DMS 273 (cell line): ENCODE data around the gene PGBD5.
A peak's percentile ranks its signal among the peaks of the same experiment; 100 is the strongest.
"Not testable (repeated sequence)": the region's sequence is repeated elsewhere in the genome, so short reads cannot be mapped to it uniquely, and the experiment has no call there.

Source experiments
- DNase-seq: peaks from one replicate; lab custom pipeline; 2025; ENCODE audit not compliant: unreplicated experiment; lab: John Stamatoyannopoulos, UW

The PGBD5 gene

GRCh38 chr1:230425252-230426091 lies 660 bp downstream of the PGBD5 start:
- peak; percentile 70 for DNase-seq

- peak; percentile 49 for DNase-seq
Measured at GRCh38 chr1:230424391-230425251, 1.5 kb downstream of the PGBD5 start.

GRCh38 chr1:230423951-230424350 lies 2.2 kb downstream of the PGBD5 start:
- peak; percentile 49 for DNase-seq

GRCh38 chr1:230423261-230423660 lies 2.9 kb downstream of the PGBD5 start:
- DNase-seq = peak; percentile 21

GRCh38 chr1:230422221-230422981 lies 3.7 kb downstream of the PGBD5 start:
- DNase-seq = peak; percentile 52

DNA sequence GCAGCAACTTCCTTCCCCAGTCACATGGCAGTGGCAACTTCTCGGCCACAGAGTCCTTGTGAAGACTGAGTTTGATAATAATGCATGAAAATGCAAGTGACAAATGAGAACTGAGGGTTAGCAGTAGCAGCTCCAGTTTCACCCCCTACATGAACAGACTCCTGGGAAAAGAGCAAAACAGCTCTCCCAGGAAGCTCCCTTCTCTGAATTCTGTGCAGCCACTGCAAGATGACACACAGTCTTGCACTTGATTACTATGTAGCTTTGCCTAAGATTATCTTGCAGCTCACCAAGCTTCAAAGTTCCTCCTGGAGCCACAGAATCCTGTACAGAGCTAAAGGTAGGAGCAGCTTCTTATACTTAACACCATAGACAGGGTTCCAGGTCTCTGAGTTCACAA lies 4.7 kb downstream of the PGBD5 start:
- DNase-seq = no peak

- not testable (repeated sequence) for DNase-seq
Measured at GRCh38 chr1:230420372-230420771, 5.8 kb downstream of the PGBD5 start.

GRCh38 chr1:230416430-230416829 lies 9.7 kb downstream of the PGBD5 start:
- DNase-seq = no peak

DNA sequence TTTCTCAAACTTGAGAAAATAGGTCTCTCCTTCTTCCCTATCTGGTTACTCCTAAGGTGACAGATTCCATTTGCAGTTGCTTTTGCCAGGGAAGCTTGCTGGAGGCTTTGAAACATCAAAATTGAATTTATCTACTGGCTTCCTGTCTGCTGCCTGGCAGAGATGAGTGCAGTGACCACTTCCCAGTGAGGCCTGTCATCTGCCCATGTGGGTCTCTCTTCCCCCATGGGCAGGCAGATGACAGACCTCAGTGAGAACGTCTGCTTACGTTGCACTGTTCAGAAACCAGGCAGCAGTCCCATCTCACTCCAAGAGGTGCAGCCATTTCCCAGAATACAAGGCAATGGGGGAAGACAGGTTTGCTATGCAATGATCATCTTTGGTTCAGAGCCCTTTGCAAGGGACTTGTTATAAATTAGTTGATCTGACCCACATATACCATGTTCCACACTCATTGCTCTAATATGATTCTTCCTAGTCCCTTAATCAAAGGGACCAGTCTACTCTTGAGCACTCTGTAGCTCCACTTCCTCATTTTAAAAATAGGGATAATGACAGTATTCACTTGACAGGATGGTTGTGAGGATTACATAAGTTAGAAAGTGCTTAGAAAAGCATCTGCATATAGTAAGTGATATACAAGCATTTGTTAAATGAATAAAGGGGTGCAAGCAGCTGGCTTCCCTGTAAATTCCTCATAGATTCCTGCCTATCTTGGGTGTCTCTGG lies 10.6 kb downstream of the PGBD5 start:
- DNase-seq = no peak

- no peak for DNase-seq
Measured at GRCh38 chr1:230414694-230415093, 11.4 kb downstream of the PGBD5 start.

GRCh38 chr1:230414102-230414501 lies 12.0 kb downstream of the PGBD5 start:
- DNase-seq = no peak

GRCh38 chr1:230413061-230413460 lies 13.1 kb downstream of the PGBD5 start:
- no peak for DNase-seq

GRCh38 chr1:230408971-230409370 lies 17.2 kb downstream of the PGBD5 start:
- DNase-seq = no peak

- no peak for DNase-seq
Measured at GRCh38 chr1:230407351-230407750, 18.8 kb downstream of the PGBD5 start.

- not testable (repeated sequence) for DNase-seq
Measured at GRCh38 chr1:230406727-230407126, 19.4 kb downstream of the PGBD5 start.

DNA sequence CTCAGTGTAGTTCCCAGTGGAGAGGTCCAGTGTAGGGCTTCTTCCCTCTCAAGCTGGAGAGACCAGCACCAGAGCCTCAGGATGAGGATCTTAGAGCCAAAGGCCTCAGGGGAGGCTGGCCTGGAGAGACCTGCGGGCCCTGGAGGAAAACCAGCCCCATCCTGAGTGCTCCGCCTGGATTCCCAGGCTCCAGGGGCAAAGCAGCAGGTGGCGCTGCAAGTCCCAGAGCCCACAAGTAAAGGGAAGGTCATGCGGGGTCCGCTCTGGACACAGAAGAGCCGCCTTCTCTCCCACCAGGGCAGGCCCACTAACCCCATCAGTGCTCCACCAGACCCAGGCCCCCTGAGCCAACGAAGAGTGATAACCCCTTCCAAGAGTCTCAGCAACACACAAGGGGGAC lies 22.7 kb downstream of the PGBD5 start:
- no peak for DNase-seq

- no peak for DNase-seq
Measured at GRCh38 chr1:230401763-230402294, 24.3 kb downstream of the PGBD5 start.

GRCh38 chr1:230401101-230401500 lies 25.0 kb downstream of the PGBD5 start:
- no peak for DNase-seq

GRCh38 chr1:230400007-230400344 lies 26.2 kb downstream of the PGBD5 start:
- no peak for DNase-seq

GRCh38 chr1:230399321-230400006 lies 26.7 kb downstream of the PGBD5 start:
- no peak for DNase-seq
